Measurements from ENCODE around the gene TMEM259.

- TF ChIP-seq CTCF (IDR thresholded peaks at IDR 0.05), result no peak
- no peak for TF ChIP-seq POLR2A (IDR thresholded peaks at IDR 0.05)
These were observed 4.9 kb downstream of the TMEM259 start for GRCh38 chr19:1015782-1016646.

Measured in body of pancreas (tissue), 4 donors.